Esophagus squamous epithelium (tissue), 4 donors: Measurements from ENCODE around the gene P2RY6.

Experiments
- CTCF ChIP-seq, 6 experiments: fragments of 450-650 bp in 4 of 6; fragments of 200-600 bp in 2 of 6; sonication (generic) in 2 of 6; IDR thresholded peaks; one replicate each; pipeline ENCODE4 v1.5.1; 2016 to 2019; ENCODE audit warnings: antibody characterized with exemption in 6 of 6, mild to moderate bottlenecking in 4 of 6, moderate library complexity in 4 of 6
- POLR2A ChIP-seq, 4 donors: fragments of 450-650 bp; IDR thresholded peaks; one replicate each; pipeline ENCODE4 v1.6.1; 2017; ENCODE audit warnings: antibody characterized with exemption in 4 of 4, mild to moderate bottlenecking in 4 of 4, moderate library complexity in 3 of 4

DNA sequence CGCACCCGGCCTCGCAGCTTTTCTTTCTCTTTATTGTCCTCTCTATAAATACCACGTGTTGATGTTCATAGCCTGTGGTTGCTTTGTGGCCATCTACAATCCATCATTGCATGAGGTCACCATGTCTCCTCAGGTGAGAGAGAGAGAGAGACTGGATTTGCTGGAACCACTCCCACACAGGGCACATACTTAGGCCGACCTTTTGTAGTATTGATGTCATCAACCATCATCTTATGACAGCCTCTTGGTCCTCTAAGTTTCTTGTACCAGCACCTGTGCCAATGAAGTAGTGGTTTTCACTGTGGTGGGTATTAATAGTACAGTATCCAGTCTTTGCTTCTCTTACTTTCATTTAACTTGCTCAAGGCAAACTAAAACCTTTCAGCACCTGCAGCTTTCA is 22.8 kb upstream of the P2RY6 start:
- TF ChIP-seq CTCF (IDR thresholded peaks at IDR 0.05) (no peak), POLR2A (IDR thresholded peaks at IDR 0.05) (no peak)
